Stimulated activated memory B cell treated with anti-CD40 and anti-IgM and Interleukin-4, amounts not matched to agents 10 μg/mL and 1 μg/mL and 100 μg/mL, for 72 hours (primary cell): ENCODE measurements around the gene GPR18.
A peak's percentile ranks its signal among the peaks of the same experiment; 100 is the strongest.
"Not testable (repeated sequence)": the region's sequence is repeated elsewhere in the genome, so short reads cannot be mapped to it uniquely, and the experiment has no call there.

Source experiments
- ATAC-seq: fragments of 150-1000 bp; cut with Tn5 transposase; 2 replicates; pipeline ENCODE4 v1.10.0; 2021
- H3K27ac Mint-ChIP-seq: one replicate; pipeline ENCODE4 v1.8.0; 2022; ENCODE audit warnings: mild to moderate bottlenecking, mixed read lengths
- H3K27me3 Mint-ChIP-seq: one replicate; pipeline ENCODE4 v1.8.0; 2022; ENCODE audit warnings: mixed read lengths
- H3K36me3 Mint-ChIP-seq: one replicate; pipeline ENCODE4 v1.8.0; 2022; ENCODE audit warnings: mixed read lengths
- H3K4me1 Mint-ChIP-seq: one replicate; pipeline ENCODE4 v1.8.0; 2022; ENCODE audit warnings: mixed read lengths
- H3K4me3 Mint-ChIP-seq: one replicate; pipeline ENCODE4 v1.8.0; 2022; ENCODE audit warnings: mild to moderate bottlenecking, moderate library complexity, mixed read lengths
- H3K9me3 Mint-ChIP-seq: one replicate; pipeline ENCODE4 v1.8.0; 2022; ENCODE audit warnings: mixed read lengths

The GPR18 gene

GRCh38 chr13:99265162-99265800 is 7.1 kb upstream of the GPR18 start:
- no peak overlapping the region for H3K4me3 Mint-ChIP-seq
- H3K36me3 Mint-ChIP-seq, result peaks cover 8% of the 10 kb centered on the region
- no peaks in the 10 kb centered on the region for H3K27me3 Mint-ChIP-seq
- H3K27ac Mint-ChIP-seq, result peak overlapping the region; percentile 66
- no peak for ATAC-seq
- no peaks in the 10 kb centered on the region for H3K9me3 Mint-ChIP-seq
- H3K4me1 Mint-ChIP-seq, result peaks cover 64% of the 10 kb centered on the region

- Mint-ChIP-seq H3K4me1 (peaks cover 71% of the 10 kb centered on the region), H3K27me3 (no peaks in the 10 kb centered on the region), H3K27ac (peak overlapping the region; percentile 66), H3K9me3 (no peaks in the 10 kb centered on the region), H3K4me3 (no peak overlapping the region), H3K36me3 (peaks cover 15% of the 10 kb centered on the region)
- peak; percentile 77 for ATAC-seq
Observed at GRCh38 chr13:99264051-99264450, 5.9 kb upstream of the GPR18 start.

GRCh38 chr13:99263126-99263785 is 5.1 kb upstream of the GPR18 start:
- no peak overlapping the region for H3K4me3 Mint-ChIP-seq
- H3K27ac Mint-ChIP-seq, result peak overlapping the region; percentile 66
- ATAC-seq, result no peak
- H3K4me1 Mint-ChIP-seq, result peaks cover 72% of the 10 kb centered on the region
- peaks cover 15% of the 10 kb centered on the region for H3K36me3 Mint-ChIP-seq
- H3K9me3 Mint-ChIP-seq, result no peaks in the 10 kb centered on the region
- no peaks in the 10 kb centered on the region for H3K27me3 Mint-ChIP-seq

- Mint-ChIP-seq H3K27me3 (no peaks in the 10 kb centered on the region), H3K27ac (peak overlapping the region; percentile 79), H3K4me1 (peaks cover 82% of the 10 kb centered on the region), H3K9me3 (no peaks in the 10 kb centered on the region), H3K4me3 (no peak overlapping the region), H3K36me3 (peaks cover 15% of the 10 kb centered on the region)
- no peak for ATAC-seq
Observed at GRCh38 chr13:99261059-99261458, 2.9 kb upstream of the GPR18 start.

GRCh38 chr13:99260216-99260615 is 2.0 kb upstream of the GPR18 start:
- no peak for ATAC-seq
- Mint-ChIP-seq H3K27me3 (no peaks in the 10 kb centered on the region), H3K36me3 (peaks cover 18% of the 10 kb centered on the region), H3K4me3 (peak overlapping the region; percentile 39), H3K9me3 (no peaks in the 10 kb centered on the region), H3K27ac (peak overlapping the region; percentile 79), H3K4me1 (peaks cover 80% of the 10 kb centered on the region)

GRCh38 chr13:99258946-99259345 is 767 bp upstream of the GPR18 start:
- peaks cover 2% of the 10 kb centered on the region for H3K9me3 Mint-ChIP-seq
- H3K27me3 Mint-ChIP-seq, result no peaks in the 10 kb centered on the region
- peak overlapping the region; percentile 57 for H3K4me3 Mint-ChIP-seq
- ATAC-seq, result peak; percentile 80
- peak overlapping the region; percentile 79 for H3K27ac Mint-ChIP-seq
- H3K4me1 Mint-ChIP-seq, result peaks cover 75% of the 10 kb centered on the region
- peaks cover 28% of the 10 kb centered on the region for H3K36me3 Mint-ChIP-seq

- no peaks in the 10 kb centered on the region for H3K27me3 Mint-ChIP-seq
- peaks cover 28% of the 10 kb centered on the region for H3K36me3 Mint-ChIP-seq
- no peak for ATAC-seq
- peak overlapping the region; percentile 80 for H3K4me3 Mint-ChIP-seq
- H3K27ac Mint-ChIP-seq, result peak overlapping the region; percentile 44
- peaks cover 2% of the 10 kb centered on the region for H3K9me3 Mint-ChIP-seq
- peaks cover 63% of the 10 kb centered on the region for H3K4me1 Mint-ChIP-seq
Observed at GRCh38 chr13:99257291-99257690, 888 bp downstream of the GPR18 start.

GRCh38 chr13:99256709-99257108 is 1.5 kb downstream of the GPR18 start:
- peaks cover 34% of the 10 kb centered on the region for H3K36me3 Mint-ChIP-seq
- H3K27me3 Mint-ChIP-seq, result no peaks in the 10 kb centered on the region
- peak overlapping the region; percentile 44 for H3K27ac Mint-ChIP-seq
- H3K4me1 Mint-ChIP-seq, result peaks cover 62% of the 10 kb centered on the region
- H3K4me3 Mint-ChIP-seq, result peak overlapping the region; percentile 71
- peaks cover 2% of the 10 kb centered on the region for H3K9me3 Mint-ChIP-seq
- peak; percentile 49 for ATAC-seq

GRCh38 chr13:99256283-99256682 is 1.9 kb downstream of the GPR18 start:
- Mint-ChIP-seq H3K4me1 (peaks cover 62% of the 10 kb centered on the region), H3K27me3 (no peaks in the 10 kb centered on the region), H3K27ac (peak overlapping the region; percentile 44), H3K36me3 (peaks cover 38% of the 10 kb centered on the region), H3K9me3 (peaks cover 2% of the 10 kb centered on the region), H3K4me3 (peak overlapping the region; percentile 71)
- peak; percentile 58 for ATAC-seq

GRCh38 chr13:99255271-99255670 is 2.9 kb downstream of the GPR18 start:
- H3K4me3 Mint-ChIP-seq, result no peak overlapping the region
- H3K27ac Mint-ChIP-seq, result peak overlapping the region; percentile 44
- H3K27me3 Mint-ChIP-seq, result no peaks in the 10 kb centered on the region
- no peak for ATAC-seq
- H3K9me3 Mint-ChIP-seq, result peaks cover 2% of the 10 kb centered on the region
- H3K36me3 Mint-ChIP-seq, result peaks cover 43% of the 10 kb centered on the region
- peaks cover 60% of the 10 kb centered on the region for H3K4me1 Mint-ChIP-seq

- Mint-ChIP-seq H3K9me3 (peaks cover 2% of the 10 kb centered on the region), H3K4me3 (no peak overlapping the region), H3K27ac (peak overlapping the region; percentile 44), H3K27me3 (no peaks in the 10 kb centered on the region), H3K36me3 (peaks cover 40% of the 10 kb centered on the region), H3K4me1 (peaks cover 58% of the 10 kb centered on the region)
- no peak for ATAC-seq
Observed at GRCh38 chr13:99254830-99255229, 3.3 kb downstream of the GPR18 start.

GRCh38 chr13:99251921-99252320 is 6.3 kb downstream of the GPR18 start:
- H3K4me1 Mint-ChIP-seq, result peaks cover 51% of the 10 kb centered on the region

GRCh38 chr13:99250982-99251825 is 7.0 kb downstream of the GPR18 start:
- peaks cover 46% of the 10 kb centered on the region for H3K4me1 Mint-ChIP-seq
- peaks cover 61% of the 10 kb centered on the region for H3K36me3 Mint-ChIP-seq
- ATAC-seq, result no peak
- H3K27ac Mint-ChIP-seq, result peak overlapping the region; percentile 62
- H3K4me3 Mint-ChIP-seq, result no peak overlapping the region
- H3K27me3 Mint-ChIP-seq, result no peaks in the 10 kb centered on the region
- H3K9me3 Mint-ChIP-seq, result peaks cover 6% of the 10 kb centered on the region

More at GRCh38 chr13:99251921-99252320, 6.3 kb downstream of the GPR18 start:
- Mint-ChIP-seq H3K4me3 (no peak overlapping the region), H3K9me3 (peaks cover 6% of the 10 kb centered on the region), H3K36me3 (peaks cover 59% of the 10 kb centered on the region), H3K27me3 (no peaks in the 10 kb centered on the region), H3K27ac (peak overlapping the region; percentile 62)
- ATAC-seq, result no peak

GRCh38 chr13:99249606-99250005 is 8.6 kb downstream of the GPR18 start:
- not testable (repeated sequence) for H3K4me3 Mint-ChIP-seq, H3K27ac Mint-ChIP-seq, H3K27me3 Mint-ChIP-seq, H3K9me3 Mint-ChIP-seq, ATAC-seq
- Mint-ChIP-seq H3K4me1 (peaks cover 34% of the 10 kb centered on the region), H3K36me3 (peaks cover 59% of the 10 kb centered on the region)

- H3K27ac Mint-ChIP-seq, result peak overlapping the region; percentile 30
- H3K9me3 Mint-ChIP-seq, H3K4me3 Mint-ChIP-seq, ATAC-seq, H3K27me3 Mint-ChIP-seq: not testable (repeated sequence)
- H3K36me3 Mint-ChIP-seq, result peaks cover 57% of the 10 kb centered on the region
- peaks cover 33% of the 10 kb centered on the region for H3K4me1 Mint-ChIP-seq
Observed at GRCh38 chr13:99249178-99249577, 9.0 kb downstream of the GPR18 start.
